GM18867 (cell line): ENCODE measurements around the gene MACO1.

Experiments
- ATAC-seq: cut with Tn5 transposase; IDR thresholded peaks from one replicate; pipeline ENCODE4 v1.9.1; 2021; ENCODE audit warnings: mild to moderate bottlenecking, moderate library complexity; ENCODE audit not compliant: unreplicated experiment

MACO1 gene

DNA sequence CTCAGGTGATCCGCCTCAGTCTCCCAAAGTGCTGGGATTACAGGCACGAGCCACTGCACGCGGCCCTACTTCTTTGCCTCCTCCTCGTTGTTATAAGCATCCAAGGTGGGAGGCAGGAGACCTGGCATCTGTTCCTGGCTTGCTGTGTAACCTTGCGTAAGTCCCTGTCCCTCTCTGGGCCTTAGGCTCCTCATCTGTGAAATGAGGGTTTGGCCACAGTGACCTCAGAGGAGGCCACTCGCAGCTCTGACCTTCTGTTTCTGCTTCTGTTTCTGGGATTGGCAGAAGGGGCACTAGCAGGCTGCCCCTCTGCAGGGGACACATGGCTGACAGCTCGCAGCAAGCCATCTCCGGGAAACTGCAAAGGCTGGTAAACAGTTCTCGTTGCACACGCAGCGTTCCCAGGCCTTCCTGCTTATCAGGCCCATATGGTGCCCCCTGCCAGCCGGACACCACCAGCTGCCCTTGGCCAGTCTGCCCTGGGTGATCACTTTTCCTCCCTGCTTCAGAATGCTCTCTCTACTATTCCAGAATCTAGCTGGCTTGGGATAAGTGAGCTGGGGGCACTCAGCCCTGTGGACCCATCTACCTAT lies 110.1 kb downstream of the MACO1 start:
- ATAC-seq: no peak

- no peak for ATAC-seq
Measured at GRCh38 chr1:25541425-25541824, 110.7 kb downstream of the MACO1 start.

- ATAC-seq: no peak
Measured at GRCh38 chr1:25541889-25542658, 111.4 kb downstream of the MACO1 start.

- no peak for ATAC-seq
Measured at GRCh38 chr1:25543005-25543424, 112.3 kb downstream of the MACO1 start.

DNA sequence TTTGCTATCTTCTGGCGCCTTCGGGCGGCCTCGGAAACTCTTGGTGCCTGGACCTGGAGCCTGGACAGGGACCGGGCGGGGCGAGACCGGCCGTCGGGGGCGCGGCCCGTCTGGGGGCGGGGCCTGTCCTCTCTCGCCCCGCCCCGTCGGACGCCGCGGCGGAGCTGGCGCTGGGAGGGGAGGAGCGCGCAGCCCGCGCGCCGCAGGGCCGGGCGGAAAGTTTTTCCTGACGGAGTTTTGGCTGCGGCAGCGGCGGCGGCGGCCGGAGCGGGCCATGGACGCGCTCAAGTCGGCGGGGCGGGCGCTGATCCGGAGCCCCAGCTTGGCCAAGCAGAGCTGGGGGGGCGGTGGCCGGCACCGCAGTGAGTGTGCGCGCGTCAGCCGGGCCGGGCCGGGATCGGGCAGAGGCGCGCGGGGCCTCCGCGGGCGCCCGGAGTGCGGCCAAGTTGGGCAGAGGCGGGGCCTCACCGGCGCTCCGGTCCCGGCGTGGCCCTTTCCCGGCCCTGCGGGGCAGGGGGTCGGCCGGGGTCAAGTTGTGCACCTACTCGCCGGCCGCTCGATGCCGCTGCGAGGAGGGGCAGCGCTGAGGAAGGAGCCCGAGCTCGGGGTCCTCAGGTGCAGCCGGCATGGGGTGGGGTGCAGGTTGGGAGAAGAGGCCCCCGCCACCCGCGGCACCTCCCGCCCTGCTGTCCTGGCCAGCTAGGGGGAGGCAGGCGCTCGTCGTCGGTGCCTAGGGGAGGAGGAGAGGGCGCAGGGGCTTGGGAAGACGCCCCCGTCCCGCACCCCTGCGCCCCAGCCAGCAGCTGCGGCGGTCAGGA lies 112.9 kb downstream of the MACO1 start, which contains the start of gene LDLRAP1:
LDLRAP1 (plus strand) TSS at position 182 of the 818 bp plus-strand sequence; CDS start at position 275, 93 bp downstream.
- ATAC-seq: peak; percentile 90

- ATAC-seq: no peak
Measured at GRCh38 chr1:25544243-25544764, 113.6 kb downstream of the MACO1 start.

- ATAC-seq: no peak
Measured at GRCh38 chr1:25544819-25545218, 114.1 kb downstream of the MACO1 start.

DNA sequence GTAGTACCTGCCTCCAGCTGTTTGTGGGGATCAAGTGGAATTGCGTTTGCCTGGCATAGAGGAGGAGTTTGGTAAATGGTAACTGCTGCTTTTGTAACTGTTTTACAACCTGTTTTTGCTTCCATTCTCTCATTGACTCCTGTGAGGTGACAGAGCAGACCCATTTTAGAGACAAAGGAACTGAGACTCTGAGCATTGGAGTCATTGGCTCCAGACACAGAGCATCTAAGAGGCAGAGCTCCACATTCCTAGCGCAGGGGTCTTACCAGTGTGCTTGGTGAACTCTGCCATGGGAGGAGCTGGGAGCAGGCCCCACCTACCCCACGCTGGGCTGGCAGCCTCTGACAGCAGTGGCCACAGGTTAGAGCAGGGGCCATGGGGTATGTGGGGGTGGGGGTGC lies 115.1 kb downstream of the MACO1 start:
- no peak for ATAC-seq

DNA sequence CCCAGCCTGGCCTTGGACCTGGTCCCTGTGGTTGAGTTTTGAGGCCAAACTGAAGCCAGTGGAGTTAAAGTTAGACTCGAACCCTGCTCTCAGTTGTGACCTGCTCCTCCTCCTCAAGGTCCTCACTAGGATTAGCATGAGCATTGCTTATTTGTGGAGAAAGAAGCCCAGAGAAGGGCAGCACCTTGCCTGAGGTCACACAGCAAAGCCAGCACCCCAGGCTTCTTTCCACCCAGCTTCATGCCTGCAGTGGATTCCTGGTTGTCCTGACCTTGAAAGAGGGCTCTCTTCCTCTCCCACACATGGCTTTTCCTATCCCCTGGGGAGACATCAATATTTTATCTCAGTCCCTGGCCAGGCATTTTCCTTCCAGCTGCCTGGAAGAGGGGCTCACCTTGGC lies 115.5 kb downstream of the MACO1 start:
- no peak for ATAC-seq

GRCh38 chr1:25548601-25549000 lies 117.9 kb downstream of the MACO1 start:
- ATAC-seq: no peak

GRCh38 chr1:25549273-25550154 lies 118.8 kb downstream of the MACO1 start:
- peak; percentile 92 for ATAC-seq
